Gastrocnemius medialis (tissue), 4 donors: ENCODE results near the gene RUNX3. TPM values are rescaled to one million over a fixed set of nuclear protein-coding genes. Genes with fewer than 3 reads are reported as not detected.

Experiments
- ATAC-seq, 2 donors: fragments of 150-250 bp; one replicate each; pipeline ENCODE4 v1.9.1; 2016
- DNase-seq, 2 donors: peaks; one replicate each; pipeline ENCODE4 v3.0.0-alpha.2; 2019
- H3K27ac ChIP-seq, 4 donors: fragments of 200-600 bp; sonication (generic); 1 replicate in 1 of 4; 2 replicates in 3 of 4; pipeline ENCODE4 v1.5.1; 2016 to 2018; ENCODE audit warnings: mild to moderate bottlenecking in 2 of 4, moderate library complexity in 1 of 4
- H3K27me3 ChIP-seq, 3 donors: fragments of 200-600 bp; sonication (generic) in 2 of 3; 1 replicate in 1 of 3; 2 replicates in 2 of 3; pipeline versions ENCODE4 v1.5.1 to v1.6.0; 2016 to 2019; ENCODE audit warnings: mild to moderate bottlenecking in 1 of 3, moderate library complexity in 1 of 3
- H3K36me3 ChIP-seq, 2 donors: fragments of 200-600 bp; sonication (generic) in 1 of 2; one replicate each; pipeline ENCODE4 v1.5.1; 2017 to 2018
- H3K4me1 ChIP-seq, 2 donors: fragments of 200-600 bp; sonication (generic) in 1 of 2; one replicate each; pipeline ENCODE4 v1.5.1; 2016 to 2017; ENCODE audit warnings: mild to moderate bottlenecking in 2 of 2
- H3K4me3 ChIP-seq, 4 donors: fragments of 200-600 bp; sonication (generic) in 3 of 4; 1 replicate in 1 of 4; 2 replicates in 3 of 4; pipeline ENCODE4 v1.5.1; 2016 to 2019; ENCODE audit warnings: mild to moderate bottlenecking in 2 of 4
- H3K9me3 ChIP-seq, 3 donors: fragments of 200-600 bp; sonication (generic) in 2 of 3; 1 replicate in 1 of 3; 2 replicates in 2 of 3; pipeline ENCODE4 v1.5.1; 2016 to 2019
- POLR2A ChIP-seq, 2 donors: fragments of 450-650 bp; IDR thresholded peaks; one replicate each; pipeline ENCODE4 v1.6.1; 2017; ENCODE audit warnings: antibody characterized with exemption in 2 of 2, mild to moderate bottlenecking in 2 of 2, moderate library complexity in 2 of 2
- in situ Hi-C, 4 donors: fragments of 200-750 bp; cut with MboI; loops; one replicate each; pipeline versions ENCODE4 v1.15.0 to v1.8.0; 2017; ENCODE audit warnings: low sequenced_read_pairs in 4 of 4
- intact Hi-C: fragments of 100-400 bp; cut with DNase I; formaldehyde crosslinking; loops from one replicate; pipeline ENCODE4 v1.15.1; 2023; ENCODE audit warnings: low total_unique reads
- total RNA-seq, 4 donors: library from RNA; depleted of rRNA; stranded (reverse); fragments of >200 nt; gene quantifications; one replicate each; pipeline versions ENCODE4 v1.1.0 to v1.2.3, GENCODE V29; 2016
- TF ChIP-seq, protein P1 (sequence below), 5 experiments: fragments of 450-650 bp in 3 of 5; fragments of 200-600 bp in 2 of 5; sonication (generic) in 2 of 5; IDR thresholded peaks in 4 of 5; conservative IDR thresholded peaks in 1 of 5; 1 replicate in 4 of 5; 2 replicates in 1 of 5; pipeline ENCODE4 v1.5.1; 2016 to 2019; ENCODE audit warnings: antibody characterized with exemption in 5 of 5, mild to moderate bottlenecking in 3 of 5, moderate library complexity in 3 of 5

RUNX3 gene
- total RNA-seq, 4 donors from 2014 or later, result 0.13 to 1.9 (median 0.74) TPM

DNA sequence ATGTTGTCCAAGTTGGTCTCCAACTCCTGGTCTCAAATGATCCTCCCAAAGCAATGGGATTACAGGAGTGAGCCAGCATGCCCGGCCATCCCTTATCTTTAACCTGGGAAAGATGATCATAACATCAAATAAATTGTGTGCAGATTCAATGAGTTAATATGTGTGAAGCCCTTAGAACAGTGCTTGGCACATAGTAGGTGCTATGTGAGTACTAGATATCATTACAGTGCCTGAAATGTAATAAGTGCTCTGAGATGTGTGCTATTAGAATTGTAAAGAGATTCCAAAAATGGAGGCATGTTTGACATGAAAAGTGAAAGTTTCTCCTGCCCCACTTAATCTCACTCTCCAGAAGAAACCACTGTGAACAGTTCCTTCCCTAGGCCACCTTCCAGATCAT is 71.8 kb downstream of the RUNX3 start:
- DNase-seq (no peak), ATAC-seq (no peak)
- in situ Hi-C loops (loop anchor here in 1 of 4 donors (10.0 kb wide), 2 partner anchors 247 to 347 kb away; no protein-coding TSS in a partner anchor), intact Hi-C loops (no loop called here)
- no peaks in the 10 kb centered on the region for H3K9me3 ChIP-seq
- H3K36me3 ChIP-seq, result no peaks in the 10 kb centered on the region
- H3K27ac ChIP-seq, result no peak overlapping the region
- peaks cover 0 to 5% (median 3%) of the 10 kb centered on the region in 3 donors for H3K27me3 ChIP-seq
- TF ChIP-seq POLR2A (IDR thresholded peaks at IDR 0.05), result no peak
- TF ChIP-seq, protein P1, sequence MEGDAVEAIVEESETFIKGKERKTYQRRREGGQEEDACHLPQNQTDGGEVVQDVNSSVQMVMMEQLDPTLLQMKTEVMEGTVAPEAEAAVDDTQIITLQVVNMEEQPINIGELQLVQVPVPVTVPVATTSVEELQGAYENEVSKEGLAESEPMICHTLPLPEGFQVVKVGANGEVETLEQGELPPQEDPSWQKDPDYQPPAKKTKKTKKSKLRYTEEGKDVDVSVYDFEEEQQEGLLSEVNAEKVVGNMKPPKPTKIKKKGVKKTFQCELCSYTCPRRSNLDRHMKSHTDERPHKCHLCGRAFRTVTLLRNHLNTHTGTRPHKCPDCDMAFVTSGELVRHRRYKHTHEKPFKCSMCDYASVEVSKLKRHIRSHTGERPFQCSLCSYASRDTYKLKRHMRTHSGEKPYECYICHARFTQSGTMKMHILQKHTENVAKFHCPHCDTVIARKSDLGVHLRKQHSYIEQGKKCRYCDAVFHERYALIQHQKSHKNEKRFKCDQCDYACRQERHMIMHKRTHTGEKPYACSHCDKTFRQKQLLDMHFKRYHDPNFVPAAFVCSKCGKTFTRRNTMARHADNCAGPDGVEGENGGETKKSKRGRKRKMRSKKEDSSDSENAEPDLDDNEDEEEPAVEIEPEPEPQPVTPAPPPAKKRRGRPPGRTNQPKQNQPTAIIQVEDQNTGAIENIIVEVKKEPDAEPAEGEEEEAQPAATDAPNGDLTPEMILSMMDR (IDR thresholded peaks at IDR 0.05 in 4 of 5, conservative IDR thresholded peaks at IDR 0.05 in 1 of 5), result no peak
- H3K4me3 ChIP-seq, result no peak overlapping the region
- no peaks in the 10 kb centered on the region for H3K4me1 ChIP-seq

DNA sequence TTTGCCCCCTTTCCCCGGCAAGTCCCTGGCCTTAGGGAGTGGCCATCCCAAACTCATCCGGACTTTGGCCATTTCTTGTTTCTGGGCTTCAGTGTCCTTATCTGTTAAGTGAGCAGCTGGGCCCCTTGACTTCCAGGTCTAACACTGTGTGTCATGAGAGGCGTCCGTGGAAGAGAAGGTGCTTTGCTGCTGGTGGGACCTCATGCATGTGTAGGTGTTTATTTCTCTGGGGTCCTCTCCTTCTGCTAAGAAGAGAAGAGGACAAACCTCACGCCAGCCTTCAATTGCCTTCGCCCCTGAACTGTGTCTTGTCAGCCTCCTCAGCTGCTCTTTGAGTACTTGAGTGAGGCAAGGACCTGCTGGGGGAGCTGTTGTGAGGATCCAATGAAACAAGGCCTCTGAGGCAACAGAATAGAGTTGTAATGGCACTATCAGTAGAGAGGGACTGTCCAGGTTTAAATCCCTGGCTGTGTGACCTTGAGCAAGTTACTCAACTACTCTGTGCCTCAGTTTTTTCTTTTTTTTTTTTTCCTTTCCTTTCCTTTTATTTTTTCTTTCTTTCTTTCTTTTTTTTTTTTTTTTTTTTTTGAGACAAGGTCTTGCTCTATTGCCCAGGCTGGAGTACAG is 72.5 kb downstream of the RUNX3 start:
- in situ Hi-C loops, result loop anchor here in 1 of 4 donors (10.0 kb wide), 2 partner anchors 247 to 347 kb away; no protein-coding TSS in a partner anchor
- Histone ChIP-seq H3K27me3 (peaks cover 0 to 5% (median 3%) of the 10 kb centered on the region in 3 donors), H3K27ac (no peak overlapping the region), H3K36me3 (no peaks in the 10 kb centered on the region), H3K4me3 (no peak overlapping the region), H3K4me1 (no peaks in the 10 kb centered on the region), H3K9me3 (no peaks in the 10 kb centered on the region)
- ATAC-seq (no peak), DNase-seq (no peak)
- TF ChIP-seq, protein P1 (IDR thresholded peaks at IDR 0.05 in 4 of 5, conservative IDR thresholded peaks at IDR 0.05 in 1 of 5), result no peak
- no peak for TF ChIP-seq POLR2A (IDR thresholded peaks at IDR 0.05)
- intact Hi-C loops, result no loop called here

DNA sequence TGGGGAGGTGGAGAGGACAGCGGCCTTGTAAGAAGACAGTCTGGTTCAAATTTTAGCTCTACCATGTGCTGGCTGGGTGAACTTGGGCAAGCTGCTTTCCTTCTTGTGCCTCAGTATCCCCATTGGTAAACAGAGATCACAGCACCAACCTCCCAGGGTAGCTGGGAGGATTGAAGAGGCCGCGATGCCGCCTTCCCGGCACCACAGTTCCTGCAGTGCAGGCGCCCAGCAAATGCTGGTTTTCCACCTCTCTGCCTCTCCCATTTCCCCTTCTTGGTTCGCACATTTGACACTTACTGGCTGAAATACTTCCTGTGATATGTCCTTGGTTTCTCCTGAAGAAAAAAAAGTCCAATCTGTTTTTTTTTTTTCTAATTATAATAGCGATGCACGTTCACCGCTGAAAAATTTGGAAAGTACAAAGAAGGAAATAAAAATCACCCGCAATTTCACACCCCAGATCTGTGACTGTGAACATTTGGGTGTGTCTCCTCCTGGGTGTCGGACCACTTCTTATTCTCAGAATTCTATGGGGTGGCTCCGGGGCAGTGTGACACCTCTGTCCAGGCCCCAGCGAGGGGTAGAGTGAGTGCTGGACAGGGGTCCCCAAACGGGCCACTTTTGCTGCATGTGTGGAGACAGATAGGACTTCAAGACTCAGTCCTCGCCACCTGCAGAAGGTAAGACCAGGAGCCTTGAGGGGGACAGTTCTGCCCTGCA is 73.1 kb downstream of the RUNX3 start:
- in situ Hi-C loops, result loop anchor here in 1 of 4 donors (10.0 kb wide), 2 partner anchors 248 to 348 kb away; no protein-coding TSS in a partner anchor
- Histone ChIP-seq H3K4me3 (no peak overlapping the region), H3K9me3 (no peaks in the 10 kb centered on the region), H3K27ac (no peak overlapping the region), H3K27me3 (peaks cover 0 to 4% (median 0%) of the 10 kb centered on the region in 3 donors), H3K4me1 (no peaks in the 10 kb centered on the region), H3K36me3 (no peaks in the 10 kb centered on the region)
- DNase-seq (no peak), ATAC-seq (no peak)
- intact Hi-C loops, result no loop called here
- no peak for TF ChIP-seq POLR2A (IDR thresholded peaks at IDR 0.05)
- TF ChIP-seq, protein P1 (IDR thresholded peaks at IDR 0.05 in 4 of 5, conservative IDR thresholded peaks at IDR 0.05 in 1 of 5), result no peak

DNA sequence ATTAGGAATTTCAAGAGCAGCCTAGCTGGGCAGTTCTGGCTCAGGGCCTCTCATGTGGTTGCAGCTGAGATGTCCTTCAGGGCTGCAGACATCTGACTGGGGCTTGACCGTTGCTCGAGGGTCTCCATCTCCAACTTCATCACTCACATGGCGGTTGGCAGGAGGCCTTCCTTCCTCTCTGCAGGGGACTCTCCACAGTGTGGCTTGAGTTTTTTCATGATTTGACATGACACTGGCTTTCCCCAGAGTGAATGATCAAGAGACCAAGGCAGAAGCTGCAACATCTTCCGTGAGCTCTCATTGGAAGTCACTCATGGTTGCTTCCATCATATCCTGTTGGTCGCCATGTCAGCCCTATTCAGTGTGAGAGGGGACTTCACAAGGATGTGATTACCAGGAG is 74.6 kb downstream of the RUNX3 start:
- ATAC-seq (no peak), DNase-seq (no peak)
- H3K27me3 ChIP-seq, result no peaks in the 10 kb centered on the region
- H3K27ac ChIP-seq, result no peak overlapping the region
- no peaks in the 10 kb centered on the region for H3K4me1 ChIP-seq
- no peaks in the 10 kb centered on the region for H3K36me3 ChIP-seq
- TF ChIP-seq, protein P1 (IDR thresholded peaks at IDR 0.05 in 4 of 5, conservative IDR thresholded peaks at IDR 0.05 in 1 of 5), result no peak
- TF ChIP-seq POLR2A (IDR thresholded peaks at IDR 0.05), result no peak
- no peak overlapping the region for H3K4me3 ChIP-seq
- in situ Hi-C loops (loop anchor here in 1 of 4 donors (10.0 kb wide), 2 partner anchors 249 to 349 kb away; no protein-coding TSS in a partner anchor), intact Hi-C loops (no loop called here)
- no peaks in the 10 kb centered on the region for H3K9me3 ChIP-seq
